Osteocyte (in vitro differentiated cells): ENCODE data around the gene GPR146. TPM values are rescaled to one million over a fixed set of nuclear protein-coding genes. Genes with fewer than 3 reads are reported as not detected.

Source experiments
- DNase-seq: peaks from one replicate; pipeline ENCODE4 v3.0.0; 2021; ENCODE audit warnings: mixed read lengths; ENCODE audit not compliant: unreplicated experiment; ENCODE audit errors: extremely low spot score
- H3K27ac Mint-ChIP-seq: one replicate; pipeline ENCODE4 v1.8.0; 2021; ENCODE audit warnings: mild to moderate bottlenecking, mixed read lengths; ENCODE audit not compliant: unreplicated experiment
- H3K27me3 Mint-ChIP-seq: one replicate; pipeline ENCODE4 v1.8.0; 2021; ENCODE audit warnings: mixed read lengths; ENCODE audit not compliant: unreplicated experiment
- H3K36me3 Mint-ChIP-seq: one replicate; pipeline ENCODE4 v1.8.0; 2021; ENCODE audit warnings: mixed read lengths; ENCODE audit not compliant: unreplicated experiment
- H3K4me1 Mint-ChIP-seq: one replicate; pipeline ENCODE4 v1.8.0; 2021; ENCODE audit warnings: mixed read lengths; ENCODE audit not compliant: unreplicated experiment
- H3K4me3 Mint-ChIP-seq: one replicate; pipeline ENCODE4 v1.8.0; 2021; ENCODE audit warnings: mild to moderate bottlenecking, moderate library complexity, mixed read lengths; ENCODE audit not compliant: unreplicated experiment
- H3K9me3 Mint-ChIP-seq: one replicate; pipeline ENCODE4 v1.8.0; 2021; ENCODE audit warnings: mixed read lengths; ENCODE audit not compliant: unreplicated experiment
- total RNA-seq: library from RNA; stranded (reverse); gene quantifications from 2 replicates; pipeline ENCODE4 v1.2.1, GENCODE V29; 2021
- TF ChIP-seq, protein P1 (sequence below): fragments of 200-600 bp; sonication (generic); IDR thresholded peaks from 2 replicates; pipeline ENCODE4 v1.5.0; 2021; ENCODE audit warnings: antibody characterized with exemption, mild to moderate bottlenecking, moderate library complexity

The GPR146 gene
- total RNA-seq, 1 donor from 2014 or later, result 2.8 TPM

GRCh38 chr7:1040790-1041189 lies 3.6 kb upstream of the GPR146 start:
- Mint-ChIP-seq H3K27me3 (no peaks in the 10 kb centered on the region), H3K4me3 (peak overlapping the region; percentile 67), H3K27ac (peak overlapping the region; percentile 85), H3K36me3 (no peaks in the 10 kb centered on the region), H3K9me3 (no peaks in the 10 kb centered on the region), H3K4me1 (peaks cover 40% of the 10 kb centered on the region)
- TF ChIP-seq, protein P1, sequence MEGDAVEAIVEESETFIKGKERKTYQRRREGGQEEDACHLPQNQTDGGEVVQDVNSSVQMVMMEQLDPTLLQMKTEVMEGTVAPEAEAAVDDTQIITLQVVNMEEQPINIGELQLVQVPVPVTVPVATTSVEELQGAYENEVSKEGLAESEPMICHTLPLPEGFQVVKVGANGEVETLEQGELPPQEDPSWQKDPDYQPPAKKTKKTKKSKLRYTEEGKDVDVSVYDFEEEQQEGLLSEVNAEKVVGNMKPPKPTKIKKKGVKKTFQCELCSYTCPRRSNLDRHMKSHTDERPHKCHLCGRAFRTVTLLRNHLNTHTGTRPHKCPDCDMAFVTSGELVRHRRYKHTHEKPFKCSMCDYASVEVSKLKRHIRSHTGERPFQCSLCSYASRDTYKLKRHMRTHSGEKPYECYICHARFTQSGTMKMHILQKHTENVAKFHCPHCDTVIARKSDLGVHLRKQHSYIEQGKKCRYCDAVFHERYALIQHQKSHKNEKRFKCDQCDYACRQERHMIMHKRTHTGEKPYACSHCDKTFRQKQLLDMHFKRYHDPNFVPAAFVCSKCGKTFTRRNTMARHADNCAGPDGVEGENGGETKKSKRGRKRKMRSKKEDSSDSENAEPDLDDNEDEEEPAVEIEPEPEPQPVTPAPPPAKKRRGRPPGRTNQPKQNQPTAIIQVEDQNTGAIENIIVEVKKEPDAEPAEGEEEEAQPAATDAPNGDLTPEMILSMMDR, result no peak
- no peak for DNase-seq

DNA sequence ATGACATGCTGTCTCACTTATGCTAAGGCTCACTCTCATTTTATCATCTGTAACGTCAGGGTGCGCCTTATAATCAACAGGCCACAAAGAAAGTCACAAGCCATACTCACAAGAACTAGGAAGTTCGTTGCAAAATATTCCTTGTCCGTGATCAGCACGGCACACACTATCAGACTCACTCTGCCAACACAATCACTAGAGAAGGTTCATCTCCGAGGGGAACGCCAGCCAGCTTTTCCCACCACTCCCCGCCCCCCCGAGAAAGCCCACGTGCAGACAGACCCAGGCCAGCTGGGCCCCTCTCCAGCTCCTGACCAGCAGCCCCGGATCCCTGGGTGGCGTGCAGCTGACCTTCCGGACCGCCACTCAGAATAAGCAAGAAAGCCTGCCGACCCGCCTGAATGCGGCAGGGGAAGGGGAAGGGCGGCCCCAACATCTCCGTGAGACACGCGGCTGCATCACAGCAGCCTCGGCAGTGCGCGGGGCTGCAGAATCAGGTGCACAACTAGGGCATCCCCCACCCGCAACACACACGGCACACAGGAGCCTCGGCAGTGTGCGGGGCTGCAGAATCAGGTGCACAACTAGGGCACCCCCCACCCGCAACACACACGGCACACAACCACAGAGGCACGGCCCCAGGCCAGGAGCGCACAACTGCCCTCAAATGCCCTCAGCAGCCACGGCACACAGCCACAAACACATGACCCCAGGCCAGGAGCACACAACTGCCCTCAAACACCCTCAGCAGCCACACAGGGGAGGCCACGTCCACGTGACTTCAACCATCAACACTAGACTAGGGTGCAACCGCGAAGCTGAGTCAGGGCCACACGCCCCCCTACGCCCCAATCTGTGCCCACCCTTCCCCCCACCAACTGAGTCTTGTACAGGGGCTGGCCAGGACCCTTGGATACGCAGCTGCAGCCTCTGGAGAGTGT lies 2.5 kb upstream of the GPR146 start:
- DNase-seq, result no peak
- Mint-ChIP-seq H3K36me3 (no peaks in the 10 kb centered on the region), H3K9me3 (no peaks in the 10 kb centered on the region), H3K4me1 (peaks cover 40% of the 10 kb centered on the region), H3K27me3 (no peaks in the 10 kb centered on the region), H3K27ac (no peak overlapping the region), H3K4me3 (no peak overlapping the region)
- TF ChIP-seq, protein P1, result no peak

GRCh38 chr7:1042492-1042833 lies 1.9 kb upstream of the GPR146 start:
- Mint-ChIP-seq H3K4me3 (no peak overlapping the region), H3K9me3 (no peaks in the 10 kb centered on the region), H3K36me3 (no peaks in the 10 kb centered on the region), H3K27ac (no peak overlapping the region), H3K4me1 (peaks cover 40% of the 10 kb centered on the region), H3K27me3 (no peaks in the 10 kb centered on the region)
- DNase-seq, result no peak
- TF ChIP-seq, protein P1, result no peak

DNA sequence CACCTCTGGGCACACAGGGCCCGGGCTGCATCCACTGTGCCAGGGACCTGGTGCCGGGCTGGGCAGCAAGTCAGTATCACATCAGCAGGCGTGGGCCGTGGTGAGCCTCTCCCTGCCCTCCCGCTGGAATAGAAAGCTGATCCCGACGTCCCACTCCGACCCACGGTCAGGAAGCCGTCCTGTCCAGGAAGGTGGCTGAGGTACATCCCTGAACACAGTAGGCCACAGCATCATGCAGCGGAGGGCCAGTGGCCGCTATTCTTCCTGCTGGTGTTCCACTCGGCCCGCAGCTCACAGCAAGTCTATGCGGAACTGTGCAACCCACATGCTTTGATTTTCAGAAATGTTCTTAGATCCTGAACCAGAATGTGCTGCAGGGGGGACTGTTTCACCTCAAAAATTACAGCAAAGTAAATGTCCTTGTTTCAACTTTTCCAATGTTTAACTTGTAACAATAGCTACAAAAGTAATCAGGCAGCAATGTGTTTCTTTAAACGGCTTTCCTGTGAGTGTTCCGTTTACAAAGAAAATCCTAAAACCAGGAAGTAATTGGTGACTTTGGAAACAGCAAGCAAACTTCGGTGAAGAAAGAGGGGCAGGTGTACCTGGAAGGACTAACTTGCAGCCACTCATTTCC lies 676 bp upstream of the GPR146 start:
- Mint-ChIP-seq H3K4me3 (peak overlapping the region; percentile 54), H3K4me1 (peaks cover 40% of the 10 kb centered on the region), H3K9me3 (no peaks in the 10 kb centered on the region)

More for the DNA sequence above, 676 bp upstream of the GPR146 start:
- Mint-ChIP-seq H3K36me3 (no peaks in the 10 kb centered on the region), H3K27ac (peak overlapping the region; percentile 92), H3K27me3 (no peaks in the 10 kb centered on the region)
- no peak for DNase-seq
- TF ChIP-seq, protein P1, result no peak
